Cardiac septum (tissue), 1 donor: Measurements from ENCODE around the gene PLIN4. TPM values are rescaled to one million over a fixed set of nuclear protein-coding genes. Genes with fewer than 3 reads are reported as not detected.
"Not testable (repeated sequence)": the region's sequence is repeated elsewhere in the genome, so short reads cannot be mapped to it uniquely, and the experiment has no call there.

Source experiments
- DNase-seq: peaks from one replicate; pipeline ENCODE4 v3.0.0-alpha.2; 2020; ENCODE audit warnings: low spot score
- intact Hi-C: fragments of 100-400 bp; cut with DNase I; formaldehyde crosslinking; loops from one replicate; pipeline ENCODE4 v1.14.0; 2022
- total RNA-seq: library from RNA; stranded (reverse); fragmentation: NEBNext Ultra II Directional; extraction: Animal tissue kit (Norgen Biotek cat#: 25700); gene quantifications from one replicate; pipeline ENCODE4 v1.2.1, GENCODE V29; 2021
- donor health status: DM: no; HTN: no; CAD: no.

Gene PLIN4
- total RNA-seq, 1 donor from 2014 or later, result 89.8 TPM

- no peak for DNase-seq
- intact Hi-C loops, result no loop called here
These were observed 13.4 kb upstream of the PLIN4 start for GRCh38 chr19:4531562-4532165.

DNA sequence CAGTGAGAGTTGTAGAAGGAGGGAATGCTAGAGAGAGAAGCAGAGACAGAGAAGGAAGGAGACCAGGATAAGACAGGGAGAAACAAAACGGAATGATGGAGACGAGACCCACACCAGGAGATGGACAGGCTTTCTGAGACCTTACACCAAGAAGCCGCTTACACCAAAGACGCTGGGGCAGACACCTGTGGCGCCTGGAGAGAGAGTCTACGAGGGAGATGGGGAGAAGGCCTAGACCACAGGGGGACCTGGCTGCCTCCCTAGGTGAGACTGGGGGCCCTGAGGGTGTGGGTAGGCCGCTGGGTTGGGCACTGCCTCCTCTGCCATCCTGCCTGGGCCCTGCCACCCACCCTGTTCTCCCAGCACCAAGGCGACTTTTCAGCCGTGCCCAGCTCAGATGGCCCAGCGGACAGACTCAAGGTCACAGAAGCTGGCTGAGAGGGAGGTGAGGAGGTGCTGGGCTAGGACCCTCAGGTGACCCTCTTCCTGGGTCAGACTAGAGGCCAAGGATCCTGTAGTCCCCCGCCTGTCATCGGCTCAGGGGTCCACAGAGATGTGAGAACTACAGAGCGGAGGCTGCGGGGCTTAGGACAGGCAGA lies 11.7 kb upstream of the PLIN4 start:
- intact Hi-C loops, result loop anchor here (5.0 kb wide), 1 partner anchor 263 kb away; no protein-coding TSS in a partner anchor

DNA sequence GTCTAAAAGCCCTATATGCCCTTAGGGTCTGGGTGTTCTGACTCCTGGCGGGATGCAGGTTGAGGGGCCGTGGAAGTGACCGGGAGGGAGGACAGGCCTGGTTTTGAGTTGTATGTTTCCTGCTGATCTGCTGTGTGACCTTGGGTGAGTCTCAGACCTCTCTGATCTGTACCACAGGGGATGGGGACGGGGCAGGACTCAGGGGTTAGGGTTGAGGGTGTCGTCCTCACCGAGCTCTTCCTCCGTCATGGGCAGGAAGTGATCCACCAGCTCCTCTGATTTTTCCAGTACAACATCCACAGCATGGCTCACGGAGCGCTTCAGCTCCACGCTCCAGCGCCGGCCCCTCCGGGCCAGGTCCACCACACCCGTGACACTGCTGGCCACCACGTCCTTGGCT lies 10.6 kb upstream of the PLIN4 start:
- intact Hi-C loops, result loop anchor here (5.0 kb wide), 1 partner anchor 262 kb away; no protein-coding TSS in a partner anchor
- no peak for DNase-seq

More for the DNA sequence above, 11.7 kb upstream of the PLIN4 start:
- DNase-seq, result no peak

DNA sequence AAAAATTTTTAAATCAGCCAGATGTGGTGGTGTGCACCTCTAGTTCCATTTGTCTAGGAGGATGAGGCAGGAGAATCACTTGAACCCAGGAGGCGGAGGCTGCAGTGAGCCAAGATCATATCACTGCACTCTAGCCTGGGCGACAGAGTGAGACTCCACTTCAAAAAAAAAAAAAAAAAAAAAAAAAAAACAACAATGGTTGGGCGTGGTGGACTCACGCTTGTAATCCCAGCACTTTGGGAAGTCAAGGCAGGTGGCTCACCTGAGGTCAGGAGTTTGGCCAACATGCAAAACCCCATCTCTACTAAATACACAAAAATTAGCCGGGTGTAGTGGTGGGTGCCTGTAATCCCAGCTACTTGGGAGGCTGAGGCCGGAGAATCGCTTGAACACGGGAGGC lies 9.1 kb upstream of the PLIN4 start:
- DNase-seq, result not testable (repeated sequence)
- intact Hi-C loops, result loop anchor here (5.0 kb wide), 1 partner anchor 260 kb away; no protein-coding TSS in a partner anchor

GRCh38 chr19:4525563-4526002 lies 7.3 kb upstream of the PLIN4 start:
- intact Hi-C loops, result loop anchor here (5.0 kb wide), 1 partner anchor 258 kb away; no protein-coding TSS in a partner anchor
- no peak for DNase-seq

GRCh38 chr19:4524808-4525562 lies 6.7 kb upstream of the PLIN4 start:
- DNase-seq, result no peak
- intact Hi-C loops, result loop anchor here (5.0 kb wide), 1 partner anchor 258 kb away; no protein-coding TSS in a partner anchor

GRCh38 chr19:4523306-4524110 lies 5.2 kb upstream of the PLIN4 start:
- intact Hi-C loops, result no loop called here
- DNase-seq, result no peak

DNA sequence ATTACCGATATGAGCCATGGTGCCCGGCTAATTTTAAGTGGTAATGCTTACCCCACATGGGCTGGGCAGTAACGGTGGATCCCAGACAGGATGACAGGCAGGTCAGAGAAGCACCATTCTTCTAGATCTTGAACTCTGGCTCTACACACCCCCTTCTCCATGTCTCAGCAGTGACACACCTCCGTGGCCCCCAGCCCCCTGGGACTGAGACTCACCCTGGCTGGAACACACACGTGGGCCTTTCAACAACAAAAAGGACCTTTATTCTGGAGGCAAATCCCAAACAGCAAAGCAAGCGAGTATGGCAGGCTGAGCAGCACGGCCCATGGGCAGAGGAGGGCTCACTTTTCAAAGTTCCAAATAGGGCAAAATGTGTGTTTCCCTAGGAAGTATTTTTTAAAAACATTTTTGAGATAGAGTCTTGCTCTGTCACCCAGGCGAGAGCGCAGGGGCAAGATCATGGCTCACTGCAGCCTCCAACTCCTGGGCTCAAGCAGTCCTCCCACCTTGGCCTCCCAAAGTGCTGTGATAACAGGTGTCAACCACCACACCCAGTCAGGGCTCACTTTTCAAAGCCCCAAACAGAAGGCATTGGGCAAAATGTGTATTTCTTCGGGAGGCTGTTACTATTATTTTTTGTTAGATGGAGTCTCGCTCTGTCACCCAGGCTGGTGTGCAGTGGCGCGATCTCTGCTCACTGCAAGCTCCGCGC lies 4.2 kb upstream of the PLIN4 start:
- intact Hi-C loops, result no loop called here
- DNase-seq, result no peak

GRCh38 chr19:4521888-4522242 lies 3.6 kb upstream of the PLIN4 start:
- no peak for DNase-seq
- intact Hi-C loops, result no loop called here

DNA sequence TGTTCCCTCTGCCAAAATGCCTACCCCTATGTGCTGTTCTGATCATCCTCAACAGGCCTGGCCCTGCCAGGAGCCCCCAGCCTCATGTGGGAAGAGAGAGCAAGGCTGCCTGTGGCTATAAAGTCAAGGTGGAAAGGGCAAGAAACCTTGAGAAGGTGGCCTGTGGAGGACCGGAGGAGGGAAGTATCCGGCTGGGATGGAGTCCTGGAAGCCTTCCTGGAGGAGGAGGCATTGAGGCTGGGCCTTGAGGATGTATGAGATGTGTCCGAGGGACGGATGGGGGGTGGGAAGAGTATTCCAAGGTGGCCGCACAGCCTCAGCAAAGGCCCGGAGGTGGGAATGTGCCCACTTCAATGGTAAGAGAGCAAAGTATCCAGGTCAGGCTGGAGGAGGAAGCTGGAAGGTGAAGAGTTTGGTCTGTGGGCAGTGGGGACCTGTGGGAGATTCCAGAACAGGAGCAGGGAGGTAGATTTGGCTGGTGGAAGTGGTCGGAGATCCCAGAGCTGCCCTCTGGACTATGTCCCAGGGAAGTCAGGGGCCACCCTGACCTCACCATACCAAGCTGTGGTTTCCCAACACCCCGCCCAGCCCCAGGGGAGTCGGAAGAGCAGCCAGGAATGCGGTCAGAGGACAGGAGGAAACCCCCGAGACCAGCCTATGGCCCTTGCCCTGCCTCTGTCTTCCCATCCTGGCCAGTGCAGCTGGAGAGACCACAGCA lies 3.0 kb upstream of the PLIN4 start:
- intact Hi-C loops, result no loop called here
- DNase-seq, result no peak

- intact Hi-C loops, result no loop called here
- no peak for DNase-seq
These were observed 1.4 kb upstream of the PLIN4 start for GRCh38 chr19:4519521-4520277.

DNA sequence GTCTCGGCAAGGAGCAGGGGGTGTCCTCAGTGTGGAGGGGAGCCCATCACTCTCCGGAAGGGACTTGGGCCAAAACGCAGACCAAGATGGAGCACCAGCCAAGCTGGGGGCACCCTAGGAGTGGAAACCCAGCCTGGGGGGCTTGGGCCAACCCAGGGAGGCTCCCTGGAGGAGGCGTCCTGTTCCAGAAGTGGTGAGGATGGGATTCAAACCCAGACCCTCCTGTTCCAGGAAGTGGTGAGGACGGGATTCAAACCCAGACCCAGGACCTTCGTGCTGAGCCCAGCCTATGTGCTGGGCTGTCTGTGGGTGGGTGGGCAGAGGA lies 848 bp upstream of the PLIN4 start:
- intact Hi-C loops, result no loop called here
- no peak for DNase-seq

GRCh38 chr19:4517451-4518057 lies 732 bp downstream of the PLIN4 start:
- intact Hi-C loops, result no loop called here
- DNase-seq, result no peak

- DNase-seq, result no peak
- intact Hi-C loops, result no loop called here
These were observed 1.4 kb downstream of the PLIN4 start for GRCh38 chr19:4516939-4517300.

DNA sequence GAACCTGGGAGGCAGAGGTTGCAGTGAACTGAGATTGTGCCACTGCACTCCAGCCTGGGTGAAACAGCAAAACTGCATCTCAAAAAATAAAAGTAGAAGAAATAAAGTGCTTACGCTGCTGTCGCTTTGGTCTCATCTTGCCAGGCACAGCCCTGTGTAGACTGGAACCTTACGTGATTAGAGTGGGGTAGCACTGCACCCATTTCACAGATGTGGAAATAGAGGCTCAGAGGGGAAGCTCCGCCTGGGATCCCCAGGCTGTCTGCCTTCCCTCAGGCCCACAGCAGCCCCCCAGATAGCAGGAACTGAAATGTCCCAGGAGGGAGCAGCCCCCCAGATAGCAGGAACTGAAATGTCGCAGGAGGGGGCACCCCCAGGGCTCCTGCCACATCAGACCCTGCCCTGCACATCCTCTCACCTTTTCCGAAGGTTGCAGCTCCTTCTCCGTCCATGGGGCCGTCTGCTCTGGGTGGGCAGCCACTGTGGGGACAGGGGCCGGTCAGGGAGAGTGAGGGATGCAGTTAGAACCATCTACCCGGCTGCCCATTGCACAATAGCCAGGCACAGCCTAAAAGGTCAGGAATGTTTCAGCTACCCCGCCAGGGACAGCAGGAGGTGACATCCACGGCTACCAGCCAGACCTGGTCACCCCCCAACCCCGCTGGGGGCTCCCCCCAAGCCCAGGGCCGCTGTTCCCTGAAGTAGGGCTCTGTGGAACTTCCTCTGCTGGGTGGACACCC lies 1.9 kb downstream of the PLIN4 start:
- intact Hi-C loops, result no loop called here
- DNase-seq, result no peak

GRCh38 chr19:4515732-4516131 lies 2.6 kb downstream of the PLIN4 start:
- intact Hi-C loops, result no loop called here
- DNase-seq, result no peak

DNA sequence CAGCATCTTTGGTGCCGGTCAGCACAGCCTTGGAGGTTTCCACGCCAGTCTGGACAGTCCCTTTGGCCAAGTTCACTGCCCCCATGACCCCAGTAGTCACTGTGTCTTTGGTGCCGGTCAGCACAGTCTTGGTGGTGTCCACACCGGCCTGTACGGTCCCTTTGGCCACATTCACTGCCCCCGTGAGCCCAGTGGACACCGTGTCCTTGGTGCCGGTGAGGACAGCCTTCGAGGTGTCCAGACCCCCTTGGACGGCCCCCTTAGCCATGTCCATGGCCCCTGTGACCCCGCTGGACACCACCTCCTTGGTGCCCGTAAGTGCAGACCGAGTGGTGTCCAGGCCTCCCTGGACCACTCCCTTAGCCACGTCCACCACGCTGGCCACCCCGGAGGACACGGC lies 5.0 kb downstream of the PLIN4 start:
- intact Hi-C loops, result no loop called here
- DNase-seq, result no peak
